T47D (cell line): ENCODE data around the gene BRF1.

ENCODE experiments used
- DNase-seq, 2 experiments: peaks; one replicate each; pipeline versions ENCODE4 v3.0.0 to v3.0.0-alpha.2; 2011 to 2012; ENCODE audit warnings: low read depth in 1 of 2, low spot score in 1 of 2
- JUND ChIP-seq: IDR thresholded peaks from 2 replicates; pipeline ENCODE4 v1.6.1; 2012; ENCODE audit warnings: low read depth
- in situ Hi-C: cut with HindIII; loops from 2 replicates; pipeline ENCODE4 v1.10.0; 2016; ENCODE audit warnings: low sequenced_read_pairs, low pct_unique_long_range_greater_than_20kb

The BRF1 gene

GRCh38 chr14:105322791-105323556 is 22.2 kb upstream of the BRF1 start:
- no peak for TF ChIP-seq JUND
- in situ Hi-C loops = no loop called here

DNA sequence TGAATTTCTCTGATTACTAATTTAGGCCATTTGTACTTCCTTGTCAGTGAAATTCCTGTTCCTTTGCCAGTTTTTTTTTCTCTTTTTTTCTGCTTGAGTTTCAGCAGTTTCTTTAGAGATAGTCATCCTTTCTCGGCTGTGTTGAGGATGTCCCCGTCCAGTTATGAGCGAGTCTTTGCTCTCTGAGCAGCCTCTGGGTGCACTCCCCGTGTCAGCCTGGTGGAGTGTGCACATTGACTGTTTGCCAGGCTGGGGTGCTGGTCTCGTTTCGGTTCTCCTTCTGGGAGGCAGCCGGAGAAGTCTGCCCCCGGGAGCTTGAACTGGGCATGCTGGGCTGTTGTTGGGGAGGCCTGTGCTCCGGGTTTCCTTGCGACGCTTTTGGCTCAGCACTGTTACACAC is 16.7 kb upstream of the BRF1 start:
- no peak for TF ChIP-seq JUND
- in situ Hi-C loops = no loop called here
- DNase-seq = peak in 1 of 2 experiments; percentile 40

More at GRCh38 chr14:105322791-105323556, 22.2 kb upstream of the BRF1 start:
- DNase-seq = no peak

DNA sequence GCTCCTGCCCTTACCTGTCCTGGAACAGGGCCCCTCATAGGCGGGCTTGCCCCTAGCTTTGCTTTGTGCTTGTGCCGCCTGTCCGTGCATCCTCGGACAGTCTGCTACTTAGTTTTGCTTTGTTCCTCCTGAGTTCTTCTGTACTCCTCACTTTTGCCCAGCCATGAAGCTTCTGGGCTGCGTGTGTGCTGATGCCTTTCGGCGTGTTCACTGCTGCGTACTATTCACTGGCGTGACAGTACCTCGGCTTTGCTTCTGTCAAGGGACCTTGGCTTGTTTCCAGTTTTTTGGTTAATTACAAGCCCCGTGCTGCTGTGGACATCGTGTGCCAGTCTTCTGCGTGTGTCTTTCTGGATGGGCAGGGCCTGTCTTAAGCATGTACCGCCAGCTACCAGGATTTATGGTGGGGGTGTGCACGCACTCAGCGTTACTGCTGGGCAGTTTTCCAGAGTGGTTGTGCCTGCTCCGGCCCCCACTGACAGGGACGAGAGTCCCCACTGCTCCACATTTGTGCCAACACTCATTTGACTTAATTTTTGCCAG is 16.2 kb upstream of the BRF1 start:
- TF ChIP-seq JUND = no peak
- in situ Hi-C loops = no loop called here
- DNase-seq = no peak

GRCh38 chr14:105316577-105316941 is 15.8 kb upstream of the BRF1 start:
- no peak for TF ChIP-seq JUND
- in situ Hi-C loops = no loop called here

GRCh38 chr14:105315941-105316576 is 15.3 kb upstream of the BRF1 start:
- in situ Hi-C loops = no loop called here
- no peak for DNase-seq
- no peak for TF ChIP-seq JUND

More at GRCh38 chr14:105316577-105316941, 15.8 kb upstream of the BRF1 start:
- no peak for DNase-seq

DNA sequence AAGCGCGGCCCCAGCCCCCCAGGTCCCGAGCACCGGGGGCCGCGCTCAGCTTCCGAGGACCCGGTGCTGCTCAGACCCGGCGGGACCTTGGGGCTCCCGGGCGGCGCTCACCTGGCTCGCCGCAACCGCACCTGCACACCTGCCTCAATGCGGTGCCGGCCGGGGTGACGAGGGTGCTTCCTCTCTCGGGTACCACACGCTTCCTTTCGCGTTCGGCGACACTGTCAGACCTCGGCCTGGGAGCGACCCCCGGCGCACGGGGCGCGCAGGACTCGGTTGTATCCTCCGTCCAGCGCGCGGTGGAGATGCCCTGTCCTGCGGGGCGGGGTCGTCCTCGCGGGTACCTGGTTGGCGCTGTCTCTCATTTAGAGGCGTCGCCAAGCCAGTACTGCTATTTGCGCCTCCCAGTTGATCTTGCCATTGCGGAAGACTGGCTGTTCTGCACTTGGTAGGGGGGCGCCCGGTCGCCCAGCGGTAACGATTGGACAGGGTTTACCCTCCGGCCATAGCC is 14.5 kb upstream of the BRF1 start:
- in situ Hi-C loops = no loop called here

DNA sequence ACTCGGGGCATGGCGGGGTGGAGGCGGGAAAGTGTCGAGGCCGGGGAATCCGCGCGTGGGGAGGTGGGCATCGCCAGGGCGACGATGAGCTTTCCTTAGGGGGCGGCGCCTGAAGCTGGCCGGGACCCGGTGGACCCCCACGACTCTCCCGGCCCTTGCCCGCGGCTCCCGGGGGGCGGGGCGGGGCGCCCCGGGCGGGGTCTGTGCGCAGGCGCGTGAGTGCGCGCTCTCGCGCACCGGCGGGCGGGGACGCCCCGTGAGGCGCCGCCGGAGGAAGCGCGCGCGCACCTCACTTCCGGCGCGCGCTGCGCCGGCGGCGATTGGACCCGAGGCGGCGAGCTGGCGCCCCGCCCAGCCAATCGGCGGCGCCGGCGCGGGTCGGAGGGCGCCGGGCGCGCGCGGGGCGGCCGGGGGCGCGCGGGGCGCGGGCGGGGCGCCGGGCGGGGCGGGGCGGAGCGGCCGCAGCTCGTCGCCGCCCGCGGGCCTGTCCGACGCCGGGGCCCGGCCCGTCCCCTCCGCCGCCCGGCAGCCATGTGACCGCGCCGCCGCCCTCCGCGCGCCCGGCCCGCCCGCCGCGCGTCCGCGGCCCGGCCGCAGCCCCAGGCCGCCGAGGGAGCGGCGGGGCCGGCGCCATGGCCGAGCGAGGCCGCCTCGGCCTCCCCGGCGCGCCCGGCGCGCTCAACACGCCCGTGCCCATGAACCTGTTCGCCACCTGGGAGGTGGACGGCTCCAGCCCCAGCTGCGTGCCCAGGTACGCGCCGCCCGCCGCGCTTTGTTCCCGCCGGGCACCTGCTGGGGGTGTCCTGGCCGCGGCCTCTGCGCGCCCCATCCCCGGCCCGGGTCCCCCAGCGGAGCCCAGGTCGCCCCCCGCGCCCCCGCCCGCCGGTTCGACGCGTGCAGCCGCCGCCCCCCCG is 13.7 kb upstream of the BRF1 start, which contains the start of gene PACS2:
Gene PACS2 (plus strand): TSS at position 462 of the 914 bp plus-strand sequence. CDS start 171 bp downstream, at position 633.
- in situ Hi-C loops = no loop called here
- TF ChIP-seq JUND = no peak
- peak; percentile 91 to 100 for DNase-seq

More for the DNA sequence above, 14.5 kb upstream of the BRF1 start:
- TF ChIP-seq JUND = no peak
- peak; percentile 74 to 96 for DNase-seq

DNA sequence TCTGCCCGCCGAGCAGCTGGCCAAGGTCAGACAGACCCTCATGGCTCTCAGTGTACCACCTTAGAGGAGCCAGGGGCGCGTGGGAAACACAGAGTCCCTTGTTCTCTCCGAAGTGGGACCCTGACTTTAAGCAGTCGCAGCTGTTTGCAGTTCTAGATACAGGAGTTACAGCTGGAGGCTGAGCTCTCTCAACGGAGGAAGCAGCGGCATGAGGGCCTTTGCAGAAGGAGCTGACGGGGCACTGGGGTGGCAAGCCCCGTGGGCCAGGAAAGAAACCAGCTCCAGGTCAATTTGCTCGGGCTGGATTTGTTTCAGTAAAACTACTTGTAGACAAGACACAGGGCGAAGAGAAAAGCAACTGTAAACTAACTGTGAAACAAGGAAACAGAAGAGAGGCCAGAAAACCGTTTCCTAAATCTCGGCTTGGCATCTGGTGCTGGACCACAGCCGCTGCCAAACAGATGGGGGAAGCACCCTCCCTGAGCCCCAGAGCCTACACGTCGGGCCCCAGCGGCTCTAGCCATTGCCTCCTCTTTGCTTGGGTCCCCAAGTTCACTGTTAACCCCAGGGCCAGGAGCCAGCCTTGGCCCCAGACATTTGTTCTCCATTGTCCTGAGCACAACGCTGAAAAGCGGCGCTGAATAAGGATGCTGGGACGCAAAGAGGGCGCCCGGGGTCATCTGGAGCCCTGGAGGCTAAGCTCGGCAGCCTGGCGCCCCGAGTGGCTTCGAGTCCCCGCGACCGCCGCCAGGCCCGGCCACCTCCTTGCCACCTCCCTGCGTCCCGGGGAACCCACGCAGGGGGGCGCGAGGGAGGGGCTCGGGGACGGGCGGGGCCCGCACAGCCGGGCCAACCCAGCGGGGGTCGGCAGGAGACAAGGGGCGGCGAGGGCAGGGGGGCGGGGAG is 12.8 kb upstream of the BRF1 start:
- DNase-seq = peak in 1 of 2 experiments; percentile 58
- TF ChIP-seq JUND = no peak
- in situ Hi-C loops = no loop called here

- DNase-seq = no peak
- in situ Hi-C loops = no loop called here
- TF ChIP-seq JUND = no peak
Measured at GRCh38 chr14:105312973-105313372, 12.2 kb upstream of the BRF1 start.

GRCh38 chr14:105311838-105312237 is 11.0 kb upstream of the BRF1 start:
- TF ChIP-seq JUND = no peak
- in situ Hi-C loops = no loop called here
- DNase-seq = no peak

DNA sequence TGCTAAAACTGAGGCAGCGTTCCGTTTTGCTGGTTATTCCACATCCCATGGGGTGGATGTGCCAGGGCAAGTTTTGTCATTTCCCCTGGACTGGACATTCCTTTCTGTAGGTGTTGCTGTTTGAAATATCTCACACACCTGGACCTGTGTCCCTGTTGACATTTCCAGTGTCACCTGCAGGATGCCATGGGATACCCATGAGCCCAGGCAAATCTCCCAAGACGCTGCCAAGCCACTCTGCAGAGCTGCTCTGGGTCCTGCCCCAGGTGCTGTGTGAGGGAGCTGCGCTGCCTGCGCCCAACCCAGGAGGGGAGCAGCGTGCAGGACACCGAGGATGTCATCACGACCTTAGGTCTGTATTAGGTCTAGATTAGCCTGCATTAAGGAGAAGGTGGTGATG is 8.6 kb upstream of the BRF1 start:
- TF ChIP-seq JUND = no peak
- DNase-seq = peak in 1 of 2 experiments; percentile 84
- in situ Hi-C loops = no loop called here
